HEK293 (cell line): Measurements from ENCODE around the gene NRP2.

ENCODE experiments used
- REST ChIP-seq: fragments of 450-650 bp; formaldehyde crosslinking; IDR thresholded peaks from 2 replicates; pipeline ENCODE4 v1.5.1; 2016; ENCODE audit warnings: missing biosample characterization, missing genetic modification characterization
- TCF7L2 ChIP-seq: IDR thresholded peaks from 2 replicates; pipeline ENCODE4 v1.6.1; 2011; ENCODE audit warnings: low read depth, mild to moderate bottlenecking, inconsistent platforms, low read length, moderate library complexity, borderline replicate concordance
- ZFP41 ChIP-seq: fragments of 450-650 bp; formaldehyde crosslinking; IDR thresholded peaks from 2 replicates; pipeline ENCODE4 v1.5.1; 2016; ENCODE audit warnings: missing biosample characterization, missing genetic modification characterization, borderline replicate concordance
- ZNF202 ChIP-seq: fragments of 450-650 bp; formaldehyde crosslinking; IDR thresholded peaks from 2 replicates; pipeline ENCODE4 v1.5.1; 2016; ENCODE audit warnings: missing biosample characterization, missing genetic modification characterization, borderline replicate concordance
- ZNF248 ChIP-seq: fragments of 450-650 bp; formaldehyde crosslinking; IDR thresholded peaks from 2 replicates; pipeline ENCODE4 v1.5.1; 2017; ENCODE audit warnings: missing biosample characterization, missing genetic modification characterization
- ZNF274 ChIP-seq, 2 experiments: fragments of 200-500 bp in 1 of 2; fragments of 450-650 bp in 1 of 2; sonication (Bioruptor generic) in 1 of 2; formaldehyde crosslinking in 1 of 2; IDR thresholded peaks; 2 replicates each; pipeline versions ENCODE4 v1.5.1 to v1.6.1; 2014 to 2016; ENCODE audit warnings: borderline replicate concordance in 1 of 2, inconsistent platforms in 1 of 2, low read length in 1 of 2, missing biosample characterization in 1 of 2, missing genetic modification characterization in 1 of 2
- ZNF292 ChIP-seq: fragments of 450-650 bp; formaldehyde crosslinking; IDR thresholded peaks from 2 replicates; pipeline ENCODE4 v1.5.1; 2016; ENCODE audit warnings: low read depth, missing biosample characterization, missing genetic modification characterization, borderline replicate concordance
- ZNF341 ChIP-seq: fragments of 450-650 bp; formaldehyde crosslinking; IDR thresholded peaks from 2 replicates; pipeline ENCODE4; 2016; ENCODE audit warnings: low read depth, missing biosample characterization, missing genetic modification characterization
- ZNF610 ChIP-seq: fragments of 450-650 bp; formaldehyde crosslinking; IDR thresholded peaks from 2 replicates; pipeline ENCODE4 v1.5.1; 2016; ENCODE audit warnings: missing biosample characterization, missing genetic modification characterization, borderline replicate concordance
- ZNF776 ChIP-seq: fragments of 450-650 bp; formaldehyde crosslinking; IDR thresholded peaks from 2 replicates; pipeline ENCODE4 v1.5.0; 2017; ENCODE audit warnings: missing biosample characterization, missing genetic modification characterization, borderline replicate concordance
- ZSCAN23 ChIP-seq: fragments of 450-650 bp; formaldehyde crosslinking; IDR thresholded peaks from 2 replicates; pipeline ENCODE4 v1.5.1; 2016; ENCODE audit warnings: missing biosample characterization, missing genetic modification characterization
- TF ChIP-seq, protein P1 (sequence below): fragments of 450-650 bp; formaldehyde crosslinking; IDR thresholded peaks from 2 replicates; pipeline ENCODE4 v1.5.1; 2016; ENCODE audit warnings: missing biosample characterization, missing genetic modification characterization

DNA sequence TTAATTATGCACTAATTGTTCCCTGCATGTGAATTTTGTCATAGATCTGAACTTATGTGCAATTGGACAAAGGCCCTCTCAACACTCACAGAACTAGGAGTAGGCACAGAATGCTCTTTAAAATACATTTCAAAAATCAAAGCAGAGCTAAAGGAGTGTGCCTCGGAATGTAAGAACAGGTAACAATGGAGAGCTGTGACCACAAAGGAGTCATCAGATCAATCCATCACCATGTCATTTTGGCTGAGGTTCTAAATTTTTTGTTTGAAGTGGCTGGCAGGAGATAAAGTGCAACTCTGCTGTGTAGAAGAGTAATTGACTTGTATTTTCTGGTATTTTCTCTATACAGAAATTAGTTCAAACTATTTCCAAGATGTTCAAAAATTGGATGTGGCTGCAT, 155.4 kb downstream of the NRP2 start:
- TF ChIP-seq ZFP41 (tag by site-specific recombination) (no peak), ZNF202 (tag by site-specific recombination) (no peak), ZNF610 (no peak), ZSCAN23 (tag by site-specific recombination) (no peak), REST (tag by site-specific recombination) (no peak), ZNF248 (tag by site-specific recombination) (no peak), ZNF776 (no peak), TCF7L2 (no peak), ZNF292 (tag by site-specific recombination) (no peak), ZNF274 (IDR thresholded peaks at IDR 0.05; ENCODE audit: low read length) (no peak), ZNF274 (tag by site-specific recombination; IDR thresholded peaks at IDR 0.05; ENCODE audit: borderline replicate concordance) (no peak), ZNF341 (tag by site-specific recombination) (no peak)
- TF ChIP-seq, protein P1, sequence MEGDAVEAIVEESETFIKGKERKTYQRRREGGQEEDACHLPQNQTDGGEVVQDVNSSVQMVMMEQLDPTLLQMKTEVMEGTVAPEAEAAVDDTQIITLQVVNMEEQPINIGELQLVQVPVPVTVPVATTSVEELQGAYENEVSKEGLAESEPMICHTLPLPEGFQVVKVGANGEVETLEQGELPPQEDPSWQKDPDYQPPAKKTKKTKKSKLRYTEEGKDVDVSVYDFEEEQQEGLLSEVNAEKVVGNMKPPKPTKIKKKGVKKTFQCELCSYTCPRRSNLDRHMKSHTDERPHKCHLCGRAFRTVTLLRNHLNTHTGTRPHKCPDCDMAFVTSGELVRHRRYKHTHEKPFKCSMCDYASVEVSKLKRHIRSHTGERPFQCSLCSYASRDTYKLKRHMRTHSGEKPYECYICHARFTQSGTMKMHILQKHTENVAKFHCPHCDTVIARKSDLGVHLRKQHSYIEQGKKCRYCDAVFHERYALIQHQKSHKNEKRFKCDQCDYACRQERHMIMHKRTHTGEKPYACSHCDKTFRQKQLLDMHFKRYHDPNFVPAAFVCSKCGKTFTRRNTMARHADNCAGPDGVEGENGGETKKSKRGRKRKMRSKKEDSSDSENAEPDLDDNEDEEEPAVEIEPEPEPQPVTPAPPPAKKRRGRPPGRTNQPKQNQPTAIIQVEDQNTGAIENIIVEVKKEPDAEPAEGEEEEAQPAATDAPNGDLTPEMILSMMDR: no peak
